Raji (cell line): ENCODE measurements around the gene TIGAR.

Source experiments
- POLR2A ChIP-seq: IDR thresholded peaks from 2 replicates; pipeline ENCODE4 v1.6.1; 2011; ENCODE audit warnings: low read depth, low read length, control low read depth; ENCODE audit not compliant: insufficient read depth

The TIGAR gene

DNA sequence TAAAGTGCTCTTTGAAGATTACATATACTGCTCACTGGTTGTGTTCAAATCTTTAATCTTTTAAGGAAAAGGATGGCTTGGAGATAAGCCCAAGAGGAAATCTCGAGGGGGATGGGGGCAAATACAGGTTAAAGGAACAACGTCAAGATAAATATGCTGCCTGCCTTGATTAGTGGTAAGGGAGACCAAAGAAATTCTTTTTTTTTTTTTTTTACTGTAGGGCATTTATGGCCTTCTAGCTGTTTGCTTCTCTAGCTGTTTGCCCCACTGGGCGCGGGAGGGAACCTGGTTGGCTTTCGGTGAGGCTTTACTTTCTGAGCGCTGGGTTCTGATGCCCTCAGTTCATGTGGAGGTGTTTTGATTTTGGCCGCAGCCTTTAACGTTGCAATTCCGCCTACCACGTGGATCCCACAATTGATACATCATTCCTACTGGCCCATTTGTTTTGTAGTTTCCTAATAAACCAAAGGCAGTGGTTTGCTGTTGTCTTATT, 41.8 kb upstream of the TIGAR start:
- TF ChIP-seq POLR2A: no peak

DNA sequence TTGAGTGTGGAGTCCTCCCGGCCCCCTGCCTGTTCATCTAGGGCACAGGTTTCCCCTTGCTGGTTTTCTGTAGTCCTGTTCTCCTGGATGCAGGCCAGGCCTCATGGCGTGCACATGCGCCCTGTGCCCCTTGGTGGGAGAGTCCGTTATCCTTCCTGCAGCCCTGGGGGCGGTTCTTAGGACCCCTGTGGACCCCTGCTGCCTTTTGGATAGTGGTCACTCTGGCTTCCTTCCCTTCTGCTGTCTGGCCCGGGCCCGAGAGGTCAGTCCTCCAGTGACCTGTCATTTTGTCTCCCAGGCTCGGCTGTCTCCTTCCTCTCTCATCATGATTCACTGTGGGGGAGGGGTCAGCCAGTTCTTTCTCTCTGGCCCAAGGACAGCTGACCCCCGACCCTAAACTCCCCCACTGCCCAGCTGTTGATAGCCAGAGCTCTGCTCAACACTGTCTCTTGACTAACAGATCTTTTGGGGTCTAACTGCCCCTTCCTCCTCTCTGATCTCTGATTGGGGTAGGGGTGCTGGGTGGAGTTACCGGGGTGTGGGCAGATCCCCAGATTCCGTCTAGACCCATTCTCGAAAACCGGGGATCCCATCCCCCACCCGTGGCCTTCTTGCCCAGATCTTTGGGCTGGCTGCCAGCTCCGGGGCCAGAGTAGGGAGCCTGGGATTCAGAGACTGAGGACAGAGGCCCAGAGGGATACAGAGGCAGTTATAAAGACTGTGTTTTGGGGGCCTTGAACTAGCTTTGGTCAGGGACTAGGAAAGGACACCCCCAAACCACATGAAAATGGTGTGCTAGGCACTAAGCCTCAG, 40.5 kb upstream of the TIGAR start:
- TF ChIP-seq POLR2A: no peak

DNA sequence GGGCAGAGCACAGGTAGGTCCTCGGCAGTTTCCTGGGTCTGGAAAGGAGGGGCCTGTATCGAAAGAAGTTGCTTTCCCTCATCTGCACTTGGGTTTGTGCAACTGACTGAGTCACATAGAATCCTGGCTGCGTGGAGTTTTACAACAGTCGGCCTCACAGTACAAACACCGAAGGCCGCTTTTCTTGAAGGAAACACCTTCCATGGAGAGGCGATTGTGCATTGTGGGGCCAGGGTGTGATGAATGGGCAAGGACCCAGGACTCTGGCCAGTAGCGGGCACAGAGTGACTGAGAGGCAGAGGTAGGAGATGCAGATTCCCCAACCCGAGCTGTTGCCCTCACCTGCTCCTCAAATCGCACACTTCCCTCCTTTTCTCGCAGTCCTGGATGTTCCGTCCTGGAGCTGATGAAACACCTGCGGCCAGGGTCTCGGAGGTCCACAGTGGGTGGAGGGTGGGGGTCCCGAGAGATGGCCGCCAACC, 39.8 kb upstream of the TIGAR start:
- no peak for TF ChIP-seq POLR2A

DNA sequence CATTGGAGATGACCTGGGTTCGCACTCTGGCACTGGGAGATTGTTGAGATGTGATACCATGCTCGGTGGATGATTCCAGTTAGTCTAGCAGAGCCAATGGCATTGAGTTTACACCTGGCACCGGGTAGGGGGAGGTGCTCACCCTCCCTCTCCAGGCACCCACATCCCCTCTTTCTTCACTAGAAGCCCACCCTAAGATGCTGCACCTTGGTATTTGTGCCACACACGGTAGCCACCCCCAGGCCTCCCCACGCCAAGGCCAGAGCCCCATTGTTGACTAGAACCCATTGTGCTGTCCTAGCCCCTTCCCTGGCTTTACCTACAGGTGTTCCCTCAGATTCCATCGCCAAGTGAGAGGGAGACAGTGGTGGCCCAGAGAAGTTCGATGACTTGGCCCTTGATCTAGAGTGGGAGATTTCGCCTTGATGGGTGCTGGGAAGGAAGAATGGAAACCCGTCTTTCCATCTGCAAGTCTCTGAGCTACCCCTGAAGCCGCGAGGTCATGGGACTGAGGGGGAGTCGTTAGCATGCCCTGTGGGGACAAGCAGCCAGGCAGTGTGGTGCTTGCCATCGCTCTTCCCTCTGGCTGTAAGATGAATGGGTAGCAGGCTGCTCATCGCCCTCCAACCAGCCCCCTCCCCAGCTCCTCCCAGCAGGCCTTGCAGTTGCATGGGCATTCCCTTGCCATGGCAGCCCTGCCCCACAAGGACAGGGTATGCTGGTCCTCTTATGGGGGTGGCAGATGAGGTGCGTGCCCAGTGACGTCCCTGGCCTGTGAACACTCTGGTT, 38.7 kb upstream of the TIGAR start:
- no peak for TF ChIP-seq POLR2A

DNA sequence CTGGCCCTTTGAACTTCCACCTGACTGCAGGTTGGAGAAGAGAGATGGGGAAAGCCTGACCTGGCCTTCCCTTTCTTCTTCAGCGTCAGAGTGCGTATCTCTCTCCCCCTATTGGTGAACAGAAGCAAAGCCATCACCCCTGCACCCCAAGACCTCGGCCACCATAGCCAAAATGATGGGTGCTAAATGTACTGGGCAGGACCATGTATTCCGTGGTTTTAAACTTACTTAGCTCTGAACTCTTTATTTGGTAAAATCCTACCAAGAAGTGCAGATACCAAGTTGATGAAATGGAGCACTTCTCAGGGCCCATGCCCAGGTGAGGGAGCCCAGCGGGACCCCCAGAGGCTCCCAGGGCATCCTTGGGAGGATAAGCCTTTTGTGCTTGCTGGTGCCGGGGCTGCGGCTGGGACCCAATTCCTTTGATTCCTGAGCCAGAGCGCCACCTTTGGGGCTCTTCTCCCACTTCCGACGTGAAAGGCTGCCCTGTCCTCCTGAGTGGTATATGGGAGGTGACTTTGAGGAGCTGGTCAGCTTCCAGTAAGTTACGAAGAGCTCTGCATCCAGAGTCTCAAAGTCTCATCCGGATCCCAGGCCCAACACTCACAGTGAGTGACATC, 38.0 kb upstream of the TIGAR start:
- no peak for TF ChIP-seq POLR2A

DNA sequence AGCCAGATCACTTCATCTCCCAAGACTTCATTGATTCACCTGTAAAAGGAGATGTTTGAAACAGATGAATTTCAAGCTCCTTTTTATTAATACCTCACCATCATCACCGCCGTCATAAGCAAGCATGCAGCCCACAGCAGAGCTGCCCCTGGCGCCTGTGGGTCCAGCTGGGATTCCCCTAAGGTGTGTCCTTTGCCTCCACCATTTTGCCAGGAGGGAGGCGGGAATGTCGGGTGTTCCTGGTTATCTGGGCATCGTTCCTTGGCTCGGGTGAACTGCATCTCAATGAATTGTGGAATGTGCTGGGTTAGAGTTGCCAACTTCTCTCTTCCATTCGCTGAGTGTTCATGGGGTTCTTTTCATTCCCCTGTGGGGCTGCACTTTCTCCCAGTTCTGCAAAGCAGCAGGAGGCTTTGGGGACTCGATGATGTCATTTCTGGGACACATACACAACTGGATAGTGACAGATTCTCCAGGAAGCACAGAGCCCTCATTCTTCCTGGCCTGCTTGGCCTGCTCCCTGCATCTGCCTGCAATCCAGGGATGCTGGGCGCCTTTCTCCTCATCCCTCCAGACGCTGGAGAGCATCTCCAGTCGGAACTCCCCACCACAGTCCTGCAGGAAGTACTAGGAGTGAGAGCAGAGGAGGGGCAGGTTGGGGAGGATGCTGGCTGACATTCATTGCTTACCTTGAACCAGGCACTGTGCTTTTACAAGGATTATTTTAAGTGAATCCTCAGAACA, 37.3 kb upstream of the TIGAR start:
- no peak for TF ChIP-seq POLR2A

DNA sequence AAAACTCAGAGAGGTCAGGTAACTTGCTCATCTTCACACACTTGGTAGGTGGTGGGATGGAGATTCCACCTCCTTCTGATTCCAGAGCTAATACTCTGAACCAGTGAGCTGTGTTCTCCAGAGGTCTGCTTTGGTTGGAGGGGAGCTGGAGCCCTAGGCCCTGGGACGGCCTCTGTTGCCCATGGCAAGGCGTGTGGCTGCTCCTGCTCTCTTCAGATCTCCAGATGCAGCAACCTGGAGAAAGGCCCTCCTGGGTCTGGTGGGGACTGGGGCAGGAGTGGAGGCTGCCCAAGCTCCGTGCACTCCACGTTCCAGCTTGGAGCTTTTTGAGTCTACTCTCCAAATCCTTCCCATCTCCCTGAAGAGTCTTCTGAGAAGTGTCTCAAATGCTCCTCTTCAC, 36.7 kb upstream of the TIGAR start:
- no peak for TF ChIP-seq POLR2A

DNA sequence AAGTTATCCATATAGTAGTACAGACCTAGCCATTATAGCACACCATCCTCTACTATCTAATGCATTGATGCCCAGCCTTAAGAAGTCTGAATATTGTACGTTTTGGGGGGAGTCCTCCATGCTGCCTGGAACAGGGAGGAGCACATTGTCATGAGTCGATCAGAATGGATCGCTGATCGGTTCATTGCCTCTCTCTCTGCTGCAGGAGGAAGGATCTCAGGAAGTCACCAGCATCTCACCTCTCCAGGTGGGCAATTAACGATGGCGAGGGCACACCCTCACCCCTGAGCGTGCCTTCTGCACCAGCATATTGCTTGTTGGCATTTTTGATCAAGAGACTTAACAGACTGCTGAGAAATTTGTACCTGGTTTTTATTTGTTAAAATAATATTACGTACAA, 35.9 kb upstream of the TIGAR start:
- TF ChIP-seq POLR2A: no peak

DNA sequence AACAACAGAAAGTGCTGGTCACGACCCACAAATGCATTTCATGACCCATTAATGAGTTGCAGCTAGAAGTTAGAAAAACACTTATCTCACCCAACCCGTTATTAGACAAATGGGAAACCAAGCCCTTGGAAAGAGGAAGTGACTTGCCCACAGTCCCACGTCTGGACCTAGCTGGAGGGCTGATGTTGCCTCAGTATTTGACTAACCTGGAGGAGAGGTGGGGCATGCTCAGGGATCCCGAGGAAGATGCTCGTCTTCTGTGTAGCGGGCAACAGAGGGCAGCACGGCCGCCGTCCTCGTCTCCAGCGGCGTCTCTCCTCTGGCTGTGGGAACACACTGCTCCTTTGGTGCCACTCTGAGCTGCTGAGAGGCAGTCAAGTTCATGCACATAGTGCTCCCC, 34.8 kb upstream of the TIGAR start:
- TF ChIP-seq POLR2A: no peak

DNA sequence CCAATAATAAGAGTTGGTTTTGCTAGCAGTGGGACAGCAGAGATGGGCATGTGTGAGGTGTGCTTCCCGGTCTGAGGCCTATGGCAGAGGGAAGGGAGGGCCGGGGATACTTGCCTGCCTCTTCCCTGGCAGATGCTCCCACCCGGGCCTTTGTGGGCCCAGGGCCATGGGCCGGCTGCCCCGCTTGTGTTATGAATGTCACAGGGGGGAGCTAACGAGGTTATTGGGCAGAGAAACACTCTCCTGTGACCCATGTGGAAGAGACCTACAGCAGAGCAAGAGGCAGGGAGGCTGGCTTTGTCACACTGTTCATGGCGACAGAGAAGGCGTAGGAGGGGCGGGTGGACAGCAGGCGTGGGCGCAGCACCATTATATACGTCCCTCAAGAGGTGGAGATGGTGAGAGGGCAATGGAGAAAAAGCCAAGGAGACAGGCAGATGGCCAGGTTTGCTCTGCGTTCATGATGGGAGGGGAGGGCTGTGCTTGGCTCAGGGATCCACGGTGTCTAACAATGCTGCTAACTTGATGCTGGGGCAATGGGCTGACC, 34.2 kb upstream of the TIGAR start:
- no peak for TF ChIP-seq POLR2A

DNA sequence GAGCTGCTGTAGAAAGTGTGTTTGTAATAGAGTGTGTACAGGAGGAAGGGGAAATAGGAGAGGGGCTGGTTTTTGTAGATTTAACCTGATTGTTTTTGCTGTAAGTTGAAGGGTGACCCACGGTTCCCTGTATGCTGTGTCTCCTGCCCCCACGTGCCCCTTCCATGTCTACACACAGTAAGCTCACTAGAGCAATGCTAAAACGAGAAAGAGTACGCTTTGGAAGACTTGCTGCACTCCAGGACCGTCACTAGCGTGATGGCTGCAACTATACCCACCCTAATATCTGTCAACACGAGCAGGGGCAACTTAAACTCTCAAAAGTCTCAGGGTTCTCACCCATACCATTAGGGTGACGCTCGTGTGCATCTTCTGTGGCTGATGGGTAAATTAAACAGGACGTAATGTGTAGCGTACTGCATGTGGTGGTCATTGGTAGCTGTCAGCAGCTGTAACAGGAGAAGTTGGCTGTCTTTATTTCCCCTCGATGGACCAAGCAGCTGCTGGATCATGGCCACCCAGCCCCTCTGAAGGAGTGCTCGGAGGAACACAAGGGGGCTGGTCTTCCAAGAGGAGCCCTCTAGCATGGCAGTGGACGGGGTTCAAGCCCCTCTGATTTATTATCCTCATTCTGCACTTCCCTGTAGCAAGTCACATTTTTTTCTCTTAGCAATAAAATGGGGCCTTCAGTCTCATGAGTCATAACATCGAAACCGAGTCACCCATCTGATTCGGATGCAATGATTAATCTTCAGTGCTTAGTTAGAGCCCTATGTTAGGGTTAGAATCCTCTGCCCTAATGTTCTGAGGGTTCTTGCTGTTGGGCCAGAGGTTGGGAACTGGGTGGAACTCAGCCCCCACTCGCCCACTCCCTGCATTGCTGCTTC, 33.4 kb upstream of the TIGAR start:
- TF ChIP-seq POLR2A: no peak

DNA sequence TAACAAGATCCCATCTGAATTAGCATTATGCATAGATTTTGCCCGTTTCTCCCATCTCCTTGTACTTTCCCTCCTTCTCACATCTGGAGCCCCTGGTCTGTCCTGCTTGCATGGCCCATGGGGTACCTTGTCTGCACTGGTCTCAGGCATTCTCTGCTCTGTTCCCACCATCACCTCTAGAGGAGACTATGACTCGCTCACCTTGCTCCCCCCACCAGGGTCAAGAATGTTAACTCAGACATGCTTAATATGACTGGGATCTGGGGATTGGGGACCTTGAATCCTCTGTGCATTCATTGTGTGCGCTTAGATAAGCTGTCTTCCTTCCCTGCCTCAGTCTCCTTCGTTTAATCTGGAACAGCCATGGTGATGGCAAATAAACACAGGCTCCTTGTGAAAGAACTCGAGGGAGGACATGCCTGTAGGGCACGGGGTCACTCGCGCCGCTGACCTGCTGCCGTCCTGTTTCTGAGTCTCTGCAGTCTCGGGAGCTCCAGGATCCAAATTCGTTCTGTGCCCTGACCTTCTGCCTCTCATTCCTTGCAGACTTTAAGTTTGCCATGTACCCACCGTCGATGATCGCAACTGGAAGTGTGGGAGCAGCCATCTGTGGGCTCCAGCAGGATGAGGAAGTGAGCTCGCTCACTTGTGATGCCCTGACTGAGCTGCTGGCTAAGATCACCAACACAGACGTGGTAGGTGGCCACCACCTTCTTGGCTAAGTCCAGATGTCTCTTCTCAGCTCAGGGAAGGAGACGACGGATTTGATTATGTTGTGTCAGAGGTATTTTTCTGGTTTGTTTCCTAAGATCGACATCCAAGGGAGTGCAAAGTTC, 32.5 kb upstream of the TIGAR start:
- TF ChIP-seq POLR2A: no peak
